CD4-positive, alpha-beta T cell treated with Interferon gamma for 1 hour (primary cell): ENCODE measurements around the gene EXPH5.
"Not testable (repeated sequence)": the region's sequence is repeated elsewhere in the genome, so short reads cannot be mapped to it uniquely, and the experiment has no call there.

ENCODE experiments used
- DNase-seq: peaks from one replicate; pipeline ENCODE4 v3.0.0-alpha.2; 2020

EXPH5 gene

GRCh38 chr11:108602818-108603217 lies 9.2 kb upstream of the EXPH5 start:
- not testable (repeated sequence) for DNase-seq

GRCh38 chr11:108601150-108601549 lies 7.6 kb upstream of the EXPH5 start:
- DNase-seq: no peak

GRCh38 chr11:108599978-108600377 lies 6.4 kb upstream of the EXPH5 start:
- no peak for DNase-seq

- DNase-seq: no peak
Measured at GRCh38 chr11:108597736-108598355, 4.3 kb upstream of the EXPH5 start.

- no peak for DNase-seq
Measured at GRCh38 chr11:108596701-108597100, 3.1 kb upstream of the EXPH5 start.

- DNase-seq: no peak
Measured at GRCh38 chr11:108593923-108594434, 411 bp upstream of the EXPH5 start.

GRCh38 chr11:108592591-108593213 lies 866 bp downstream of the EXPH5 start:
- DNase-seq: peak; percentile 10

GRCh38 chr11:108591893-108592292 lies 1.7 kb downstream of the EXPH5 start:
- no peak for DNase-seq

GRCh38 chr11:108589136-108589535 lies 4.4 kb downstream of the EXPH5 start:
- DNase-seq: no peak

GRCh38 chr11:108588287-108588686 lies 5.3 kb downstream of the EXPH5 start:
- DNase-seq: no peak

GRCh38 chr11:108587109-108587508 lies 6.5 kb downstream of the EXPH5 start:
- no peak for DNase-seq

- DNase-seq: no peak
Measured at GRCh38 chr11:108586600-108586999, 7.0 kb downstream of the EXPH5 start.

- not testable (repeated sequence) for DNase-seq
Measured at GRCh38 chr11:108586185-108586584, 7.4 kb downstream of the EXPH5 start.

- no peak for DNase-seq
Measured at GRCh38 chr11:108584973-108585372, 8.6 kb downstream of the EXPH5 start.

- no peak for DNase-seq
Measured at GRCh38 chr11:108580645-108581044, 12.9 kb downstream of the EXPH5 start.

GRCh38 chr11:108580043-108580442 lies 13.5 kb downstream of the EXPH5 start:
- DNase-seq: no peak

GRCh38 chr11:108576523-108576922 lies 17.0 kb downstream of the EXPH5 start:
- no peak for DNase-seq

GRCh38 chr11:108574675-108575074 lies 18.9 kb downstream of the EXPH5 start:
- DNase-seq: no peak

GRCh38 chr11:108571001-108571400 lies 22.6 kb downstream of the EXPH5 start:
- no peak for DNase-seq

- DNase-seq: no peak
Measured at GRCh38 chr11:108569896-108570295, 23.7 kb downstream of the EXPH5 start.

- DNase-seq: no peak
Measured at GRCh38 chr11:108568195-108568858, 25.2 kb downstream of the EXPH5 start.

GRCh38 chr11:108565653-108566052 lies 27.9 kb downstream of the EXPH5 start:
- DNase-seq: no peak

GRCh38 chr11:108562746-108563581 lies 30.6 kb downstream of the EXPH5 start:
- no peak for DNase-seq
